GM10248 (cell line): Measurements from ENCODE around the gene HEMK1.

Experiments used
- CTCF ChIA-PET: fragments of 300-600 bp; sonication (Branson Sonifier 250); formaldehyde crosslinking; extraction: SDS; loops from one replicate; lab custom pipeline; 2021; ENCODE audit warnings: antibody characterized with exemption; lab: Yijun Ruan, JAX
- POLR2A ChIA-PET: fragments of 350-650 bp; sonication (Branson Sonifier 250); formaldehyde crosslinking; extraction: SDS; loops from one replicate; lab custom pipeline; 2020; ENCODE audit warnings: antibody characterized with exemption; lab: Yijun Ruan, JAX
- DNase-seq: peaks from one replicate; pipeline ENCODE4 v3.0.0; 2012; ENCODE audit errors: extremely low spot score
- TF ChIP-seq, protein P1 (sequence below): IDR thresholded peaks from 2 replicates; pipeline ENCODE4 v1.5.1; 2012; ENCODE audit warnings: mild to moderate bottlenecking, low read depth; ENCODE audit errors: extremely low read depth, missing control alignments, control extremely low read depth

HEMK1 gene

DNA sequence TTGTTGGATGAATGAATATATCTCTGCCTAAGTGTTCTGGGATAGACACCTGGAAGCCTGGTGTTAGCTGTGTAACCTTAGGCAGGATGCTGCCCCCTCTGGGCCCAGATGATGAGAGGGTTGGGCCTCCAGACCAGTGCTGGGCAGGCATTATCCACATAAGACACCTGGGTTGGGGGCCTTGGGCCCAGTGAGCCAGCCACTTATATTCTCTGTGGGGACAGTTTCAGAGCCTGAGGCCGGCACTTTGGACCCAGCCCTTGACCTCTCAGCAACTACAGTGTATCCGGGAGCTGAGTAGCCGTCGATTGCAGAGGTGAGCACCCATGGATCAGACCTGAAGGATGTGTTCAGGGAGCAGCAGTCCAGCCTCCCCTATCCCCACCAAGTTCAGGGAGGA is 2.2 kb downstream of the HEMK1 start:
- CTCF ChIA-PET, result interaction anchor here (0.7 to 16.2 kb wide), 12 partner anchors 8 to 863 kb away, joined by 3 to 419 read pairs (median 10); partner anchors contain the start of genes CISH and MAPKAPK3
- no peak for DNase-seq
- POLR2A ChIA-PET, result interaction anchor here (0.6 to 1.5 kb wide), 2 partner anchors 21 to 659 kb away, joined by 4 to 7 read pairs; no protein-coding TSS in a partner anchor
- TF ChIP-seq, protein P1, sequence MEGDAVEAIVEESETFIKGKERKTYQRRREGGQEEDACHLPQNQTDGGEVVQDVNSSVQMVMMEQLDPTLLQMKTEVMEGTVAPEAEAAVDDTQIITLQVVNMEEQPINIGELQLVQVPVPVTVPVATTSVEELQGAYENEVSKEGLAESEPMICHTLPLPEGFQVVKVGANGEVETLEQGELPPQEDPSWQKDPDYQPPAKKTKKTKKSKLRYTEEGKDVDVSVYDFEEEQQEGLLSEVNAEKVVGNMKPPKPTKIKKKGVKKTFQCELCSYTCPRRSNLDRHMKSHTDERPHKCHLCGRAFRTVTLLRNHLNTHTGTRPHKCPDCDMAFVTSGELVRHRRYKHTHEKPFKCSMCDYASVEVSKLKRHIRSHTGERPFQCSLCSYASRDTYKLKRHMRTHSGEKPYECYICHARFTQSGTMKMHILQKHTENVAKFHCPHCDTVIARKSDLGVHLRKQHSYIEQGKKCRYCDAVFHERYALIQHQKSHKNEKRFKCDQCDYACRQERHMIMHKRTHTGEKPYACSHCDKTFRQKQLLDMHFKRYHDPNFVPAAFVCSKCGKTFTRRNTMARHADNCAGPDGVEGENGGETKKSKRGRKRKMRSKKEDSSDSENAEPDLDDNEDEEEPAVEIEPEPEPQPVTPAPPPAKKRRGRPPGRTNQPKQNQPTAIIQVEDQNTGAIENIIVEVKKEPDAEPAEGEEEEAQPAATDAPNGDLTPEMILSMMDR, result no peak

DNA sequence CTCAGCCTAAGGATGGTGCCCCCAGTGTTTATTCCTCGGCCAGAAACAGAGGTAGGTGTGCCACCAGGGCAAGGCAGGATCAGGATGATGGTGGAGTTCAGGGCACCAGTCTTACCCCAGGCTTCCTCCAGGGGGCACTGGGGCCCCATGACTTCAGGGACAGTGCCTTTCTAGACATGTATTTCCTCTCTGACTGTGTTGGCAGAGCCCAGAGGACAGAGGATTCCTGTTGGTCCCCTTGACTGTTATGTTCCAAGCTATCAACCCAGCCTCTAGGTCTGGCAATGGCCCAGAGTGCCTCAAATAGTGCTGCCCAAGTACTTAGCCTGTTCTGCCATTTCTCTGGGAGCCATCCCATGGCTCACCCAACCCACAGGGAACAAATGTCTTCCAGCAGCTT is 2.8 kb downstream of the HEMK1 start:
- TF ChIP-seq, protein P1, result peak; percentile 79
- peak; percentile 81 for DNase-seq
- POLR2A ChIA-PET, result no interaction called here
- CTCF ChIA-PET, result interaction anchor here (0.7 to 16.2 kb wide), 13 partner anchors 10 to 223 kb away, joined by 3 to 419 read pairs (median 7); partner anchors contain the start of genes CISH and MAPKAPK3

DNA sequence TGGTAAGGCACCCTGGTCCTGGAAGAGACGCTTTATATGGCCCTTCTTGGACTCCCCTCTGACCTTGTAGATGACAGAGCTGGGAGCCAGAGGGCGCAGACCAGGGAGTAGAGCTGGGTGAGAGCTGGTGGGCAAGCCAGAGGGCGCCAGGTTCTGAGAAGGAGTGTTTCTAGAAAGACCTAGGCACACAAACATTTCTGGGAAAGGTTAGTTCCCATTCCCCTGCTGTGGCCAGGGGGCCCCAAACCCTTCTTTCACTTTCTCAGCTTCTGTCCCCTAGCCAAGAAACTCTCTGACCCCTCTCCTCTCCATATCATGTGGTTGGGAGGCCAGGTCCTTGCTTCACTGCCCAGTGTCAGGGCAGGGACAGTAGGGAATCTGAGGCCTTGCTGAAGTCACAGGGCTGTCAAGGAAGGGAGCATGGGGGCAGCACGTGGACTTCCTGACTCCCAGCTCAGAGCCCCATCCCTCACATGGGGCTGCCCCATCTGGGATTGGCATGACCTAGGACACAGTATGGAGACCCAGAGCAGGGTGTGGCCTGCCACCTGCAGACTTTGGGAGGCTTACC is 3.6 kb downstream of the HEMK1 start:
- CTCF ChIA-PET, result interaction anchor here (0.8 to 16.2 kb wide), 11 partner anchors 10 to 223 kb away, joined by 3 to 419 read pairs (median 13); partner anchors contain the start of genes CISH and MAPKAPK3
- POLR2A ChIA-PET, result no interaction called here
- TF ChIP-seq, protein P1, result no peak
- no peak for DNase-seq

DNA sequence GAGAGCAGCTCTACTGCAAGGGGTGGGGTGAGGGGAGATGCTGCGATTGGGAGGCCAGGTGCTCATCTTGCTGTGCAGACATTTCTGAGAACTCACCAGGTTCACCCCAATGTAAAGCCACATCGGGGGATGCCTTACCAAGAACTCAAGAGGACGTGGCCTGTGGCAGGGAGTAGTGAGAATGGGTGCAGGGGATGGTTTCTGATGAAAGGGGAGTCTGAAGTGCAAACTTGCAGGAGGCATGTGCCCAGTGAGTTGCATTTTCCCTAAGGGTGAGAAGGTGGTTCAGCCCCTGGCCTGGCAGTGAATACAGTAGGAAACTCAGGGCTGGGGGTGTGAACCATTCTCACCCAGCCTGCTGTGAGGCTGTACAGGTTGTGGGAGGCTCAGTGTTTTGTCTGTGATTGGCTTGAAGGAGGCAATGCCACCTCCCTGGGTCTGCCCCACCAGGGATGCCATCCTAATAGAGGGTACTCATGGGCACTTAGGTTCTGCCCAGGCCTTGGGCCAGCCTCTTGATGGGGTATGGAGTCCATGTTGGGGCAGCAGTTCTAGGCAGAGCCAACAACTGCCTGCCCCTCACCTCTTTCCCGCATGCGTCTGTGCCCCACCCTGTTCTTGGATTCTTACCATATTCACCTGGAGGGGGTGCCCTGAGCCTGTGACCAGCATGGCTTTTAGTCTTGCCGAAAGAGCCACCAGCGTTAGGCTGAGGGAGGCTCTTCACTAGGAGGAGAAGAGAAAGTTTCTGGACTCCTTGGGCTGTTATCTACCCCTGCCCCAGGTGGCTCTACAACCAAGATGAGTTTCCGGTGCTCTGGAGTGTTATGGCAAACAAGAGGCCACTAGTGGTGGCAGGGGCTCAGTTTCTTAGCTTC is 4.5 kb downstream of the HEMK1 start:
- TF ChIP-seq, protein P1, result no peak
- no peak for DNase-seq
- ChIA-PET CTCF (interaction anchor here (1.2 to 16.2 kb wide), 7 partner anchors 9 to 224 kb away, joined by 3 to 419 read pairs (median 19); partner anchors contain the start of genes CISH and MAPKAPK3), POLR2A (no interaction called here)

DNA sequence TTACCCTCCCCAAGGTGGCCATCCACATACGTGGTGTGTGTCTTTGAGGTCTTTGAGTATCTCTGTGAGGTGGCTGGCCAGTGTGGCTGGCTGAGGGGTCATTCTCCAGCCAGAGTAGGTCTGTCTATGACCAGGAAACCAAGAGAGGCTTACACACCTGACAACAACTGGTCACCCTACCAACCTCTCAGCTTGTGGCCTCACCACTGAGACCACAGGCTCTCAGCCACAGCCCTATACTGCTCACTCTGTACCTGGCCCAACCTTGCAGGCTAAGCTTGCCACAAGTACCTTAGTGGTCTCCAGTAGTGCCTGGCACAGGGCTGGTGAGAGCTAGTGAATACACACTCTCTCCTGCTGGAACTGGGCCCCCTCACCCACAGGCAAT is 5.1 kb downstream of the HEMK1 start:
- TF ChIP-seq, protein P1, result no peak
- ChIA-PET CTCF (interaction anchor here (5.6 to 16.2 kb wide), 2 partner anchors 13 to 41 kb away, joined by 34 to 419 read pairs; partner anchors contain the start of genes CISH and MAPKAPK3), POLR2A (no interaction called here)
- DNase-seq, result no peak

DNA sequence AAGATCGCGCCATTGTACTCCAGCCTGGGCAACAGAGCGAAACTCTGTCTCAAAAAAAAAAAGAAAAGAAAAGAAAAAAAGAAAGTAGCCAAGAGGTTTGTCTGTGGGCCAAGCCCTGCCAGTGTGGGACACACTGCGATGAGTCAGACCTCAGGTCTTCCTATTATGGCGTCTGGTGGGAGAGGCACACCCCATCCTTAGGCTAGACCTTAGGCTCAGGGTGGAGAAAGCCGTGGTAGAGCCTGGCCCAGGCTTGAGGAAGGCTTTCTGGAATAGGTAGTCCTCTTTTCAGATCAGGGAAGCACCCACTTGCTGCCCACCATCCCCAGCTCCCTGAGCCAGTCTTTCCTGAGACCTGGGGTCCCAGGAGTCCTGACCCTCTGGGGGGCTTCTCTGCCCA is 6.0 kb downstream of the HEMK1 start:
- DNase-seq, result no peak
- CTCF ChIA-PET, result interaction anchor here (5.6 to 16.2 kb wide), 2 partner anchors 12 to 40 kb away, joined by 34 to 419 read pairs; partner anchors contain the start of genes CISH and MAPKAPK3
- POLR2A ChIA-PET, result no interaction called here
- TF ChIP-seq, protein P1, result no peak
